ENCODE data around the gene RIC8B. TPM values are rescaled to one million over a fixed set of nuclear protein-coding genes. Genes with fewer than 3 reads are reported as not detected.

Gene RIC8B
- total RNA-seq, 1 experiment from 2014 or later = 29.0 TPM

GRCh38 chr12:106911581-106911980 is 137.1 kb downstream of the RIC8B start:
- WGBS (ENCODE audit: extremely low coverage, insufficient read length, low lambda C conversion rate) = no CpG with 5 or more reads among the region's 6 CpGs
- no peak overlapping the region for H2BK12ac ChIP-seq (ENCODE audit: insufficient read length, low read depth, low read length)
- H4K5ac ChIP-seq (ENCODE audit: insufficient read length, low read depth, low read length) = no peak overlapping the region
- no peak overlapping the region for H3K18ac ChIP-seq (ENCODE audit: insufficient read length, low read depth, low read length)
- H3K4ac ChIP-seq (ENCODE audit: low read depth, low read length) = no peak overlapping the region
- Mint-ChIP-seq H3K27ac (no peak overlapping the region), H3K4me3 (no peak overlapping the region), H3K27me3 (ENCODE audit: low read depth) (peaks cover 11% of the 10 kb centered on the region), H3K36me3 (ENCODE audit: insufficient read depth in 1 of 3, low read depth in 3 of 3) (no peaks in the 10 kb centered on the region), H3K9me3 (no peaks in the 10 kb centered on the region; a peak in 1 of 5 replicates), H3K4me1 (peaks cover 7 to 9% of the 10 kb centered on the region in 2 experiments; a peak in 2 of 4 replicates)
- H3K23ac ChIP-seq (ENCODE audit: insufficient read length, low read depth, low read length) = no peak overlapping the region
- no peaks in the 10 kb centered on the region for H3K27me3 ChIP-seq (ENCODE audit: insufficient read depth, low read length)
- no peak overlapping the region for H3K27ac ChIP-seq (ENCODE audit: insufficient read length, low read depth, low read length)
- H2AK5ac ChIP-seq (ENCODE audit: insufficient read length, low read length) = no peak overlapping the region
- no peak overlapping the region for H3K9ac ChIP-seq (ENCODE audit: extremely low read depth, insufficient read length, low read length)
- H3K79me2 ChIP-seq (ENCODE audit: insufficient read depth, low read length) = no peaks in the 10 kb centered on the region
- H3K79me1 ChIP-seq (ENCODE audit: insufficient read depth, low read depth, low read length, poor library complexity, severe bottlenecking) = no peaks in the 10 kb centered on the region
- no peak for DNase-seq
- H2BK20ac ChIP-seq (ENCODE audit: low read depth, low read length, poor library complexity, severe bottlenecking) = no peak overlapping the region
- no peak overlapping the region for H4K91ac ChIP-seq (ENCODE audit: insufficient read length, low read depth, low read length)
- no peak overlapping the region for H2BK120ac ChIP-seq (ENCODE audit: low read depth, low read length, poor library complexity, severe bottlenecking)
- TF ChIP-seq CTCF (conservative IDR thresholded peaks at IDR 0.05) = no peak
- no peaks in the 10 kb centered on the region for H3K4me1 ChIP-seq (ENCODE audit: insufficient read depth, low read length)
- no peak overlapping the region for H2BK15ac ChIP-seq (ENCODE audit: low read depth, low read length)
- no peak overlapping the region for H3K14ac ChIP-seq (ENCODE audit: insufficient read depth, low read length)
- no peak overlapping the region for H2BK5ac ChIP-seq (ENCODE audit: insufficient read length, low read length)
- no peaks in the 10 kb centered on the region for H3K23me2 ChIP-seq (ENCODE audit: insufficient read length, low read depth, low read length, poor library complexity, severe bottlenecking)
- no peak overlapping the region for H2AFZ ChIP-seq (ENCODE audit: low read length)
- no peak overlapping the region for H3T11ph ChIP-seq (ENCODE audit: low read length)
- H3K4me2 ChIP-seq (ENCODE audit: insufficient read depth, insufficient read length, low read length) = no peak overlapping the region
- no peaks in the 10 kb centered on the region for H3K9me3 ChIP-seq (ENCODE audit: control insufficient read depth, low read depth, low read length)
- H4K8ac ChIP-seq (replicated peaks; ENCODE audit: insufficient read length, low read depth, low read length) = no peak overlapping the region
- no peak overlapping the region for H3K56ac ChIP-seq (ENCODE audit: insufficient read length, low read depth, low read length)
- H4K20me1 ChIP-seq (ENCODE audit: control insufficient read depth, insufficient read depth, insufficient read length) = no peaks in the 10 kb centered on the region

Measured in H9 (cell line).